IMR-90 (cell line): Measurements from ENCODE around the gene CSRNP3. TPM values are rescaled to one million over a fixed set of nuclear protein-coding genes. Genes with fewer than 3 reads are reported as not detected.

ENCODE experiments used
- ATAC-seq: fragments of 200-7000 bp; cut with Tn5 transposase; 2 replicates; pipeline ENCODE4 v1.9.1; 2020; ENCODE audit warnings: low read depth, mild to moderate bottlenecking, moderate library complexity
- BruUV-seq: library from RNA; stranded (reverse); fragments of 400-500 nt; replicated peaks from 2 replicates; lab custom pipeline; 2021; lab: Mats Ljungman, UMichigan
- CTCF ChIA-PET: fragments of 300-600 bp; formaldehyde crosslinking; extraction: SDS; loops from one replicate; lab custom pipeline; 2021; ENCODE audit warnings: antibody characterized with exemption; lab: Yijun Ruan, JAX
- POLR2A ChIA-PET: fragments of 300-600 bp; sonication (Branson Sonifier 250); formaldehyde crosslinking; loops from one replicate; lab custom pipeline; 2022; ENCODE audit warnings: antibody characterized with exemption; ENCODE audit not compliant: unreplicated experiment; lab: Charles Lee
- DNase-seq: peaks from one replicate; pipeline ENCODE4 v3.0.0; 2013
- H2AFZ ChIP-seq: replicated peaks from 2 replicates; pipeline ENCODE3; 2013; ENCODE audit warnings: low read length, mild to moderate bottlenecking; ENCODE audit not compliant: poor library complexity
- H2AK5ac ChIP-seq: 2 replicates; pipeline ENCODE4 v1.6.1; 2013; ENCODE audit warnings: low read depth, low read length, inconsistent platforms
- H2AK9ac ChIP-seq: replicated peaks from 2 replicates; pipeline ENCODE3; 2013; ENCODE audit warnings: mild to moderate bottlenecking, low read depth, low read length, moderate library complexity; ENCODE audit not compliant: poor library complexity
- H2BK120ac ChIP-seq: 2 replicates; pipeline ENCODE4 v1.6.1; 2013; ENCODE audit warnings: low read depth, low read length, inconsistent platforms
- H2BK15ac ChIP-seq: 3 replicates; pipeline ENCODE4 v1.6.1; 2013; ENCODE audit warnings: low read depth, low read length, inconsistent platforms
- H2BK20ac ChIP-seq: 2 replicates; pipeline ENCODE4 v1.6.1; 2013; ENCODE audit warnings: low read depth, mild to moderate bottlenecking, inconsistent platforms, low read length, moderate library complexity
- H2BK5ac ChIP-seq: 2 replicates; pipeline ENCODE4 v1.6.1; 2013; ENCODE audit warnings: mild to moderate bottlenecking, low read depth, low read length, inconsistent platforms; ENCODE audit not compliant: poor library complexity, severe bottlenecking
- H3K14ac ChIP-seq: replicated peaks from 2 replicates; pipeline ENCODE4 v1.6.1; 2013; ENCODE audit warnings: low read depth, low read length, inconsistent platforms
- H3K18ac ChIP-seq: 2 replicates; pipeline ENCODE4 v1.6.1; 2013; ENCODE audit warnings: low read depth, low read length, control low read depth
- H3K23ac ChIP-seq: 2 replicates; pipeline ENCODE4 v1.6.1; 2013; ENCODE audit warnings: low read depth, low read length, inconsistent platforms
- H3K27ac ChIP-seq: 2 replicates; pipeline ENCODE4 v1.5.1; 2013; ENCODE audit warnings: mild to moderate bottlenecking, control low read depth, low read length; ENCODE audit not compliant: insufficient read depth
- H3K27me3 ChIP-seq: 2 replicates; pipeline ENCODE4 v1.6.1; 2013; ENCODE audit warnings: low read length; ENCODE audit not compliant: control insufficient read depth, insufficient read depth
- H3K36me3 ChIP-seq: 2 replicates; pipeline ENCODE4 v1.6.1; 2013; ENCODE audit warnings: low read length, mixed read lengths; ENCODE audit not compliant: control insufficient read depth, insufficient read depth
- H3K4ac ChIP-seq: 2 replicates; pipeline ENCODE4 v1.6.1; 2013; ENCODE audit warnings: low read depth, low read length, inconsistent platforms
- H3K4me1 ChIP-seq: 2 replicates; pipeline ENCODE4 v1.6.1; 2013; ENCODE audit warnings: low read length, mixed read lengths; ENCODE audit not compliant: control insufficient read depth, insufficient read depth
- H3K4me2 ChIP-seq: 2 replicates; pipeline ENCODE4 v1.6.1; 2013; ENCODE audit warnings: low read depth, mild to moderate bottlenecking, control low read depth, low read length, moderate library complexity
- H3K4me3 ChIP-seq: 2 replicates; pipeline ENCODE4 v1.5.1; 2013; ENCODE audit warnings: low read depth, mild to moderate bottlenecking, control low read depth, low read length, moderate library complexity; ENCODE audit not compliant: insufficient read depth
- H3K56ac ChIP-seq: 2 replicates; pipeline ENCODE4 v1.6.1; 2013; ENCODE audit warnings: low read length, inconsistent platforms; ENCODE audit not compliant: insufficient read depth; ENCODE audit errors: extremely low read depth
- H3K79me1 ChIP-seq, 2 experiments: 2 replicates each; pipeline ENCODE4 v1.6.1; 2013; ENCODE audit warnings: low read length in 2 of 2, inconsistent platforms in 1 of 2, low read depth in 1 of 2
- H3K9ac ChIP-seq: 2 replicates; pipeline ENCODE4 v1.6.1; 2013; ENCODE audit warnings: low read depth, low read length, control low read depth
- H3K9me1 ChIP-seq: 2 replicates; pipeline ENCODE4 v1.6.1; 2013; ENCODE audit warnings: low read length, inconsistent platforms; ENCODE audit not compliant: insufficient read depth
- H3K9me3 ChIP-seq: 2 replicates; pipeline ENCODE4 v1.6.1; 2013; ENCODE audit warnings: low read length; ENCODE audit not compliant: control insufficient read depth, insufficient read depth
- H4K20me1 ChIP-seq: 2 replicates; pipeline ENCODE4 v1.6.1; 2013; ENCODE audit warnings: low read length, inconsistent platforms; ENCODE audit not compliant: insufficient read depth
- H4K5ac ChIP-seq: 2 replicates; pipeline ENCODE4 v1.6.1; 2013; ENCODE audit warnings: mild to moderate bottlenecking, low read depth, low read length, control low read depth
- H4K8ac ChIP-seq, 2 experiments: 2 replicates each; pipeline ENCODE4 v1.6.1; 2013; ENCODE audit warnings: low read depth in 2 of 2, low read length in 2 of 2, control low read depth in 1 of 2, inconsistent platforms in 1 of 2
- H4K91ac ChIP-seq: 2 replicates; pipeline ENCODE4 v1.6.1; 2013; ENCODE audit warnings: low read depth, low read length, inconsistent platforms; ENCODE audit not compliant: insufficient read depth
- BHLHE40 ChIP-seq: fragments of 150-350 bp; IDR thresholded peaks from 2 replicates; pipeline ENCODE4 v1.6.1; 2016; ENCODE audit warnings: mild to moderate bottlenecking, low read depth, low read length
- CEBPB ChIP-seq: IDR thresholded peaks from 2 replicates; pipeline ENCODE4 v1.6.1; 2012; ENCODE audit warnings: low read depth, low read length, improper control_type of control experiment
- CHD1 ChIP-seq: IDR thresholded peaks from 2 replicates; pipeline ENCODE4 v1.6.1; 2012; ENCODE audit warnings: low read depth, low read length, improper control_type of control experiment
- CTCF ChIP-seq: conservative IDR thresholded peaks from 2 replicates; pipeline ENCODE4 v1.5.1; 2012; ENCODE audit warnings: mild to moderate bottlenecking, low read depth, low read length, improper control_type of control experiment
- ELK1 ChIP-seq: fragments of 150-350 bp; IDR thresholded peaks from 2 replicates; pipeline ENCODE4 v1.6.1; 2016; ENCODE audit warnings: low read depth, mild to moderate bottlenecking, low read length, moderate library complexity, borderline replicate concordance
- FOS ChIP-seq: fragments of 150-350 bp; IDR thresholded peaks from 2 replicates; pipeline ENCODE4 v1.6.1; 2016; ENCODE audit warnings: low read depth, low read length
- MAFK ChIP-seq: IDR thresholded peaks from 2 replicates; pipeline ENCODE4 v1.6.1; 2012; ENCODE audit warnings: low read depth, low read length, improper control_type of control experiment
- MAZ ChIP-seq: IDR thresholded peaks from 2 replicates; pipeline ENCODE4 v1.6.1; 2012; ENCODE audit warnings: low read depth, mild to moderate bottlenecking, low read length, improper control_type of control experiment, moderate library complexity, borderline replicate concordance
- MXI1 ChIP-seq: IDR thresholded peaks from 2 replicates; pipeline ENCODE4 v1.6.1; 2012; ENCODE audit warnings: low read depth, mild to moderate bottlenecking, low read length, moderate library complexity, borderline replicate concordance
- NFE2L2 ChIP-seq: fragments of 150-350 bp; IDR thresholded peaks from 2 replicates; pipeline ENCODE4 v1.6.1; 2016; ENCODE audit warnings: low read depth, mild to moderate bottlenecking, low read length
- POLR2A ChIP-seq: IDR thresholded peaks from 2 replicates; pipeline ENCODE4 v1.6.1; 2012; ENCODE audit warnings: mild to moderate bottlenecking, low read depth, low read length
- RAD21 ChIP-seq: IDR thresholded peaks from 2 replicates; pipeline ENCODE4 v1.6.1; 2012; ENCODE audit warnings: low read length, improper control_type of control experiment
- RCOR1 ChIP-seq: IDR thresholded peaks from 2 replicates; pipeline ENCODE4 v1.6.1; 2012; ENCODE audit warnings: mild to moderate bottlenecking, low read length, improper control_type of control experiment; ENCODE audit not compliant: insufficient replicate concordance
- RFX5 ChIP-seq: IDR thresholded peaks from 2 replicates; pipeline ENCODE4 v1.8.0; 2012; ENCODE audit warnings: low read depth, mild to moderate bottlenecking, low read length, moderate library complexity
- SMC3 ChIP-seq: fragments of 150-350 bp; IDR thresholded peaks from 2 replicates; pipeline ENCODE4 v1.6.1; 2016; ENCODE audit warnings: low read depth, mild to moderate bottlenecking, antibody characterized with exemption, low read length, moderate library complexity
- USF2 ChIP-seq: fragments of 150-350 bp; IDR thresholded peaks from 2 replicates; pipeline ENCODE4 v1.6.1; 2017; ENCODE audit warnings: mild to moderate bottlenecking, antibody characterized with exemption, low read length, low read depth
- WGBS, 2 experiments: methylation state at CpG; one replicate each; pipeline versions ENCODE4 v1.1.5 to v1.1.7; 2013; ENCODE audit warnings: missing lambda C conversion rate in 2 of 2; ENCODE audit not compliant: insufficient read length in 1 of 2; ENCODE audit errors: extremely low coverage in 2 of 2; 5-methylcytosine and 5-hydroxymethylcytosine counted together
- dilution Hi-C: fragments of 300-500 bp; cut with HindIII; formaldehyde crosslinking; loops from one replicate; pipeline ENCODE4 v1.14.3; 2018; ENCODE audit warnings: low sequenced_read_pairs; ENCODE audit not compliant: unreplicated experiment
- in situ Hi-C: fragments of 300-500 bp; cut with MboI; formaldehyde crosslinking; loops from 3 replicates; pipeline ENCODE4 v1.14.3; 2019; ENCODE audit warnings: low sequenced_read_pairs, inconsistent platforms, mixed read lengths
- intact Hi-C: fragments of 100-400 bp; cut with micrococcal nuclease; formaldehyde crosslinking; loops from 2 replicates; pipeline ENCODE4 v1.10.0; 2022
- polyA plus RNA-seq, 3 experiments: library from polyadenylated mRNA; depleted of rRNA; stranded (reverse); fragments of >200 nt; gene quantifications; 2 replicates each; pipeline ENCODE4 v1.2.3, GENCODE V29; 2012; ENCODE audit warnings: low replicate concordance in 1 of 3
- total RNA-seq: library from RNA; depleted of rRNA; stranded (reverse); fragments of >200 nt; gene quantifications from 2 replicates; pipeline ENCODE4 v1.2.3, GENCODE V29; 2012

The CSRNP3 gene
- total and polyA plus RNA-seq, 2 of the 4 experiments (the other 2 are of a cell fraction) = 0.21 to 0.72 TPM

GRCh38 chr2:165701147-165701546 lies 231.6 kb downstream of the CSRNP3 start:
- no peak for TF ChIP-seq ELK1
- no peak for TF ChIP-seq FOS
- TF ChIP-seq MAFK = no peak
- TF ChIP-seq SMC3 = no peak
- TF ChIP-seq BHLHE40 = no peak
- no peak for TF ChIP-seq MAZ
- TF ChIP-seq MXI1 = no peak
- TF ChIP-seq CTCF = no peak
- TF ChIP-seq NFE2L2 = no peak
- no peak for TF ChIP-seq RFX5
- TF ChIP-seq POLR2A = no peak
- no peak for TF ChIP-seq RAD21
- no peak for TF ChIP-seq CEBPB
- TF ChIP-seq CHD1 = no peak
- TF ChIP-seq RCOR1 = no peak
- no peak for TF ChIP-seq USF2
- no peaks in the 10 kb centered on the region for H3K36me3 ChIP-seq
- H3K9me3 ChIP-seq = no peaks in the 10 kb centered on the region
- ChIA-PET POLR2A (no interaction called here), CTCF (interaction anchor here (0.6 to 0.9 kb wide), 2 partner anchors 173 to 497 kb away, joined by 3 to 7 read pairs; partner anchors contain the start of gene SCN3A)
- no peak overlapping the region for H4K8ac ChIP-seq
- H3K9ac ChIP-seq = no peak overlapping the region
- no peaks in the 10 kb centered on the region for H3K4me1 ChIP-seq
- no peaks in the 10 kb centered on the region for H3K79me1 ChIP-seq
- ATAC-seq (no peak), DNase-seq (no peak)
- H4K20me1 ChIP-seq = no peaks in the 10 kb centered on the region
- H4K91ac ChIP-seq = no peak overlapping the region
- H3K14ac ChIP-seq = no peak overlapping the region
- dilution Hi-C loops = no loop called here
- in situ Hi-C loops = no loop called here
- no peak overlapping the region for H3K23ac ChIP-seq
- no peak overlapping the region for H2BK120ac ChIP-seq
- H3K27me3 ChIP-seq = no peaks in the 10 kb centered on the region; the same call in 1 of the 2 replicates
- H3K4me2 ChIP-seq = no peak overlapping the region
- intact Hi-C loops = loop anchor here (5.0 kb wide), 1 partner anchor 171 kb away; no protein-coding TSS in a partner anchor
- no peak overlapping the region for H2AK5ac ChIP-seq
- no peak overlapping the region for H3K56ac ChIP-seq
- H4K5ac ChIP-seq = no peak overlapping the region
- no peak overlapping the region for H2BK5ac ChIP-seq
- H3K18ac ChIP-seq = no peak overlapping the region
- H3K9me1 ChIP-seq = no peaks in the 10 kb centered on the region
- H3K4me3 ChIP-seq = no peak overlapping the region
- no peak overlapping the region for H2BK15ac ChIP-seq
- no peak overlapping the region for H3K27ac ChIP-seq
- no peak overlapping the region for H3K4ac ChIP-seq
- no peak overlapping the region for H2AFZ ChIP-seq
- H2BK20ac ChIP-seq = no peak overlapping the region
- H2AK9ac ChIP-seq = no peak overlapping the region
- WGBS, 2 experiments = no CpG with 5 or more reads among the region's 6 CpGs
- BruUV-seq = no TSS peak
